NCI-H187 (cell line): ENCODE results near the gene PPP1R3F.

Experiments used
- DNase-seq, 2 experiments: peaks; one replicate each; lab custom pipeline; 2025; lab: John Stamatoyannopoulos, UW

Gene PPP1R3F

DNA sequence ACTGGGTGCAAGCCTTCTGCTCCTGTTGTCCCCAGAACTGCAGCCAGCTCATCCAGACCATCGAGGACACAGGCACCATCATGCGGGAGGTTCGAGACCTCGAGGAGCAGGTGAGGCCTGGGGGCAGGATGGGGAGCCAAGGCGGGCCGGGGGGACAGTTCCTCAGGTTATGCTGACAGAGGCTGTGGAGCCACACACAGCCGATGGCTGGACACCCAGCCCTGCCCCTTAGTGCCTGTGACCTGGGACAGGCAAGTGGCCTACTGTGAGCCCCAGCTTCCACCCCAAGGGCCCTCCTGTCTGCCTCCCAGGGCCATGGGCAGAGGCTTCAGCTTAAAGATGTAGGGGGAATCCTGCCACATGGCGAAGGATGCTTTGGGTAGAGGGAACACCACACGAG is 20.0 kb upstream of the PPP1R3F start:
- no peak for DNase-seq

DNA sequence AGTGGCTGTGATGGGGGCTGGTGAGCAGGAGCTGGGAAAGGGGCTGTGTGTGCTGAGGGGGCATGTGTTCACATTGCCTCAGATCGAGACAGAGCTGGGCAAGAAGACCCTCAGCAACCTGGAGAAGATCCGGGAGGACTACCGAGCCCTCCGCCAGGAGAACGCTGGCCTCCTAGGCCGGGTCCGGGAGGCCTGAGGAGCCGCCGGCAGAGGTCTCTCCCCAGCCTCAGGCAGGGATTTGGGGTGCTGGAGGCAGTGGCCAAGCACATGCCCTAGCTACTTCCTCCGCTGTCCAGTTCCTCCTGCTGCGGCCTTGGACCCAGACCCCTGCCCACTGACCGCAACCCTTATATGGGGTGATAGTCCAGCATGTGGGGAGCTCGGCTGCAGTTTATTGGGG is 19.5 kb upstream of the PPP1R3F start:
- DNase-seq, result no peak

DNA sequence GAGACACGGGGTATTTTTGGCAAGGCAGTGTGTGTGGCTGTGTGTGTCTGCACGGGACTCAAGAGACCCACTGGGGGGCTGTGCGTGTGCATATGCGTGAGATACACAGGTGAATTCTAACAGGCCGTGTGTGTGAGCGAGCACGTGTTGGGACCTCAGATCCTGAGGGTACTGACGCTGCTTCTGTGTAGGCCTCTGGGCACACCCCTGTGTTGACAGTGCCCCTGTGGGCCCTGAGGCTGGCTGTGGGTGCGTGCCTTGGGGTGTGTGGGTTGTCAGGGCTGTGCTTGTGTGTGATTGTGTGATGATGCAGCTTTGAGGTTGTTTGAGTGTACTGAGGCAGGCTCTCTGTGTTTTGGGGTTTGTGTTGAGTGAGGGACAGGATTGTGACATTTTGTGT is 19.0 kb upstream of the PPP1R3F start:
- DNase-seq, result no peak

DNA sequence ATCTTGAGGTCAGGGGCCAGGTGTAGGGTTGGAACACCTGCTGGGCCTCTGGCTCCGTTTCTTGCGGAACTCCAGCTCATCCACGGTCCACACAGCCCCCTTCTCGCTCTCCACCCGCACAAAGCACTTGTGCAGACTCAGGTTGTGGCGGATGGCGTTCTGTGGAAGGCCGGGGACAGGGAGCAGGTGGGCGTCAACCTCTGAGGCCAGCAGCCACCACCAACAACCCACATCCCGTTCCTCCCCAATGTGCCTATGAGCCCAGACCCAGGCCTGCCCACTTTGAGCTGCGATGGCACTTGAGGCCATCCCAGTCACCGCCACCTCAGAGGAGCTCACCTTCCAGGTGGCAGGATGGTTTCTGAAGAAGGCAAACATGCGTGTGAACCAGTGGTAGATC is 18.3 kb upstream of the PPP1R3F start:
- DNase-seq, result no peak

DNA sequence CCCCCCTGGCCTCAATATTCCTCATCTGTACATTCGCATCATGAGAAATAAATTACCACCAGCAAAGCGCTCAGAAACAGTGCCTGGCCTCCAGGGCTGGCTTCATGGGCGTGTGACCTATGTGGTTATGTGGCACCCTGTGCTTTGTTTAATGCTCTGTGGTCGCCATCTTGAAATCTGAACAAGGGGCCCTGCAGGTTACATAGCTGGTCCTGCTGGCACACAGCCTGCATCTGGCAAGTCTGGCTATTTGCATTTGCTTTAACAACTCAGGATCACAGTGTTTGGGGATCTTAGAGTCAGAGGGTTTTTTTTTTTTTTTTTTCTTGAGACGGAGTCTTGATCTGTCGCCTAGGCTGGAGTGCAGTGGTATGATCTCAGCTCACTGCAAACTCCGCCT is 15.0 kb upstream of the PPP1R3F start:
- DNase-seq, result no peak

DNA sequence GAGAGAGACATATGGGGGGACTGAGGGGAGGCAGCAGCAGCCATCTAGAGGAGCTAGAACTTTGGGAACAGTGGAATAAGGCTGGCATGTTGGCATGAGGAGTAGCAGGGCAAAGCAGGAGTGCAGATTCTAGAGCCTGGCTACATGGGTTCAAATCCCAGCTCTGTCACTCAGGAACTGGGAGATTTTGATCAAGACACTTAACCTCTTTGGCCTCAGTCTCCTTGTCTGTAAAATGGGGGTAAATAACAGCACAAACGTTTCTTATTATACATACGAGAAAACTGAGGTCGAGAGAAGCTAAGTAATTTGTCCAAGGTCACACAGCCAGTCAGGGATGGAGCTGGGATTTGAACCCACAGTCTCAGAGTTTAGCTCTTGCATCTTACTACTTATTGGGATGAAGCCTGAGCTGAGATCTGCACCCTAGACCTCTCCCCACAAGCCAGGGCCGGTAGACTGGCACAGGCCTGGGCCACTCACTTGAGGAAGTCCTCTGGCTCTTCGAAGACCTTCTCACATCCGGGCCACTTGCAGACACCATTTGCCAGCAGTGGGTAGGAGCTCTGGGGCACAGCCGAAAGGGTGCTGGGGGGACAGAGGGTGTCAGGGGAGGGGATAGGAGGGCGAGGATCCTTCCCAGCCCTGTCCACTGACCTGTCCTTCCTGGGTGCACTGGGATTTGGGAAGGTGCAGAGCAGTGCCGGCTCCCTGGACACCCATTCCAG is 13.2 kb upstream of the PPP1R3F start:
- DNase-seq, result no peak

DNA sequence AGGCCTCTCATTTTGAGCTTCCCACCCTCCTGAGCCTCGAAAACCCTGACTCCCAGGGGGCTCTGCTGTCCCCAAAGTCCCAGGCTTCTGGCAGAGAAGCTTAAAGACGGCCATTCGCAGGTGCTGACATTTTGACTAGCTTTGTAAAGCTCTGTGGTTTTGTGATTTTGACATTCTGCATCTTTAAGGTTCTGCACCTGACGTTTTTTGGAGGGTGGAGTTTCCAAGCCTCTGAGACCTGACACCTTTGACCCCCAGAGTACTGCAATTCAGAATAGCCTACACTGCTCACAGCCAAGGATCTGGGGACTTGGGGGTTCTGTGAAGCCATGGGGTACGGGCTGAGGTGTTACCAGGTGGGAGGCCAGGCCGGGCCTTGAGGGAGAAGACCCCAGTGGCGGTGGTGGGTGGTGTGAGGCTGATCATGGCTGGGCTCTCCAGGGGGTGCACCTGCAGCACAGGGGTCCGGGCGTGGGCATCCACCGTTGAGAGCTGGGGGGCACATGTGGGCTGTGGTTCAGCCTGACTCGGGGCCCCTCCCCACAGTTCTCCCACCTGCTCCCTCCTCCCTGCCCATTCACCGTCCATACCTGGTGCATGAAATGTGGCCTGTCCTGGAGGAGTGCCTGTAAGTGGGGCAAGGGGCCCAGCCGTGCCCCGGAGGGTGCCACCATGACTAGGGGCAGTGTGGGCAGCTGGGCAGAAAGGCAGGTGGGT is 12.4 kb upstream of the PPP1R3F start:
- no peak for DNase-seq

DNA sequence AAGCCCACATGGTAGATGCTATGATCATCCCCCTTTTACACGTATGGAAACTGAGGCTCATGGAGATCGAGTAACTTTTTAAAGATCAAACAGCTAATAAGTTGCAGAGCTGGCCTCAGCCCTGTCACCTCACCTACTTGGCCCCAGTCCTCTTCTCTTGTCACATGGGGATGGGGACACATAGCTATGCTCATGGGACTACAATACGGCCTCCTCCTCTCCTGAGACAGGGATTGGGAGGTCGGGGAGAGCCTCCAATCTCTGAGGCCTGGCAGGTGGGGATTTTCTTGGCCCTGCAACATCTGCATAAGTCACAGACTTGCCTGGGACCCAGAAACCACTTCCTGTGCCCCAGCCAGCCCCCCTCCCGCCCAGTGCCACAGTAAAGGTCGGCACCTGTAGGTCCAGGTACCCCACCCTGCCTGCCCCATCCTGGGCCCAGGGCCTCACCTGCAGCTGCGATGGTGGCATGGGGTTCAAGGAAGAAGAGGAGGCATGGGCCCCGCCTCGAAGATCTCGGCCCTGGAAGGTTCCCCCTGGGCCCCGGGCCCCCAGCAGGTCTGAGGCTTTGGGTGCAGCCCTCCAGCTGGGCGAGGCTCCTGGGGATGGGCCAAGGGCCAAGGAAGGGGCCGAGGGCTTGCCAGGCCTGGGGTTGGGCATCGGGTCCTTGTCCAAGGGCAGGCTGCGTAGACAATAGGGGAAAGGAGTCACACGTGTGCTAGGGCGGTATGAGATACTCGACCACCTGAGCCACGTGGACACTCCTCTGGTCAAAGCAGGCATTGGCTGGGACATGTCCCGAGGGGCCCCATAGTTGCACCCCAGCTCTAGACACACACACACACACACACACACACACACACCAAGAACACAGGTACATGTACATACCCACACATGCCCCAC is 11.5 kb upstream of the PPP1R3F start:
- no peak for DNase-seq

DNA sequence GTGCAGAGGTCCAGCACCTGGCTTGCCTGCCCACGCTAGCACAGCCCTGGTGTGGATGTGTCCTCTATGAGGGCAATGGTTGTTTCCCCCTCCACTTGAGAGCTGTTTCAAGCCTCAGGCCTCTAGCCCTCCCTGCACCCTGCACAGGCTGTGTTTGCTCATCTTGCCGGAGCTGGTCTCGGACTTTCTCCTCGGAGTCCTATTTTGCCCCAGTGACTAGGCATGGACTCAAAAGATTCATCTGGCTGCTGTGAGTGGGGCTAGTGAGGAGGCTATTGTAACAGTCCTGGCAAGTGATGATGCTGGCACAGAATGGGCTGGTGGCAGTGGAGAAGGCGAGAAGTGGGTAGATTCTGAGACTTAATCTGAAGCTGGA is 10.9 kb upstream of the PPP1R3F start:
- DNase-seq, result no peak

DNA sequence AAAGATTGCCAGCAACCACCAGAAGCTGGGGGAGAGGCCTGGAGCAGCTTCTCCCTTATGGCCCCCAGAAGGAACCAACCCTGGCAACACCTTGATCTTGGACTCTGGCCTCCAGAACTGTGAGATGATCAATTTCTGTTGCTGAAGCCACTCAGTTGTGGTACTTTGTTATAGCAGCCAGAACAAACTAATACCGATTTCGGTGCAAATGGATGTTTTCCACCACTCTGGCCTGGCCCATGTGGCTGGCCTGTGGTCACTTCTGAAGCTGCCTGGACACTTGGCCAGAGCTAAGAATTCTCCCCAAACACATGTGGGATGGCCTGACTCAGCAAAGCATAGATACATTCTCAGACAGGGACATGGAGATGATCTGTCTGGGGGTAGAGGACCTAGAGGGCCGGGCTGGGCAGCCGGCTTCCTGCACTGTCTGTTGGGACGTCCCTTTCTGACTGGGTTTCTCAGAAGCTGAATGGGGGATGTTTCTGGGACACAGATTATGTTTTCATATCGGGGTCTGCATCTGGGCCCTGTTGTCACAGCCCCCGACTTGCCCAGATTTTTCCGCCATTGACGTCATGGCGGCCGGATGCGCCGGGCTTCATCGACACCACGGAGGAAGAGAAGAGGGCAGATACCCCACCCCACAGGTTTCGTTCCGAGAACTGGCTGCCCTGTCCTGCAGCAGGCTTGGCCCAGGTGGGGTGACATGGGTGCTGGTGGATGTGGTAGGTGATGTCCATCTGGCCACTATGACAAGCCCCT is 9.2 kb upstream of the PPP1R3F start:
- DNase-seq, result no peak

DNA sequence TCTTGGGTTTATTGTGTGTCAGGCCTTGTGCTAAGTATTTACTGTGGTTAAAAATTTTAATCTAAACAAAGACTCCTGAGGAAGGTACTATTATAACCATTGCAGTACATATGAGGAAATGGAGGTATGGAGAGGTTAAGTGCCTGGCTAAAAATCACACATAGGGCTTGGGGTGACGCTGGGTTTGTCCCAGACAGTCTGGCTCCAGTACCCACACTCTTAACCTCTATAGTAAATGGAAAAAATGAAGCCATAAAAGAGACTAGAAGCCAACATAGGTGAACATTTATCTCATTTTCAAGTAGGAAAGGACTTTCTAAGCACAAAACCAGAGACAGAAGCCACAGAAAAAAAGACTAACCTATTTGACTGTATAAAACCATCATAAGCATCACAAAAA is 7.0 kb upstream of the PPP1R3F start:
- DNase-seq, result no peak

DNA sequence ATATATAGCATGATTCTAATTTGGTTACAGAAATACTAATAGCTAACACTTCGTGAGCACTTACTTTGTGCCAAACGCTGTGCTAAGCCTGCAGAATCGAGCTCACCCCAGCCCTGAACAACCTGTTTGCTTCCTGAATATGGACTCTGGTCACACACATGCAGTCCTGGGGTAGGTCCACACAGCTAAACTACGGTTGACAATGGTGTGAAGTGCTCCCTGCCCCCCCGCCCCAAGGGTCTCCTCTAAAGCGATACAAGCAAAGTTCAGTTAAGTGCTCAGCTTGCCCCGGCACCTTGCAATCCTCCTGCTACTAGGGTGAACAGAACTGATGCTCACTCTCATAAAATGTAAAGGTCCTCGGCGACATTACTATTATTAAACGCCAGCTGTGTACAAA is 6.0 kb upstream of the PPP1R3F start:
- DNase-seq, result no peak

DNA sequence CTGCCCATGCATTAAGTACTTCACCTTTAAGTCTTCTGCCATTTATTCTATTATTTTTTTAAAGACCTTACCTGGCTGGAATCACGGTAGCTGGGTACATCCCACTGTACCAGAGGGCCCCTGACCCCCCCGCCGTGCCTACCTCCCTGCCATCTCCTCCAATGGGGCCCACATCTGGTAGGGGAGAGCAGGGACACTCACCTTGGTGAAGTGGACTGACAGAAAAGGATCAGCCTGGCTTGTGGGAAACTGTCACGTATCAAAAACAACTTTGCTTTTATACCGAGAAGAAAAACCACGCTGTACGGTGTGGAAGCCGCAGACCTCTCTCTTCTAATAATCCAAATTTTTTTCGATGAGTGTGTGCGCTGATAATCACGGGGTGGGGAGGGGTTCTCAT is 5.1 kb upstream of the PPP1R3F start, which contains the start of gene FOXP3:
Gene FOXP3, minus strand, starts transcription at position 251 of the 400 bp plus-strand sequence. CDS start 6,205 bp downstream, outside the sequence.
- DNase-seq, result no peak

DNA sequence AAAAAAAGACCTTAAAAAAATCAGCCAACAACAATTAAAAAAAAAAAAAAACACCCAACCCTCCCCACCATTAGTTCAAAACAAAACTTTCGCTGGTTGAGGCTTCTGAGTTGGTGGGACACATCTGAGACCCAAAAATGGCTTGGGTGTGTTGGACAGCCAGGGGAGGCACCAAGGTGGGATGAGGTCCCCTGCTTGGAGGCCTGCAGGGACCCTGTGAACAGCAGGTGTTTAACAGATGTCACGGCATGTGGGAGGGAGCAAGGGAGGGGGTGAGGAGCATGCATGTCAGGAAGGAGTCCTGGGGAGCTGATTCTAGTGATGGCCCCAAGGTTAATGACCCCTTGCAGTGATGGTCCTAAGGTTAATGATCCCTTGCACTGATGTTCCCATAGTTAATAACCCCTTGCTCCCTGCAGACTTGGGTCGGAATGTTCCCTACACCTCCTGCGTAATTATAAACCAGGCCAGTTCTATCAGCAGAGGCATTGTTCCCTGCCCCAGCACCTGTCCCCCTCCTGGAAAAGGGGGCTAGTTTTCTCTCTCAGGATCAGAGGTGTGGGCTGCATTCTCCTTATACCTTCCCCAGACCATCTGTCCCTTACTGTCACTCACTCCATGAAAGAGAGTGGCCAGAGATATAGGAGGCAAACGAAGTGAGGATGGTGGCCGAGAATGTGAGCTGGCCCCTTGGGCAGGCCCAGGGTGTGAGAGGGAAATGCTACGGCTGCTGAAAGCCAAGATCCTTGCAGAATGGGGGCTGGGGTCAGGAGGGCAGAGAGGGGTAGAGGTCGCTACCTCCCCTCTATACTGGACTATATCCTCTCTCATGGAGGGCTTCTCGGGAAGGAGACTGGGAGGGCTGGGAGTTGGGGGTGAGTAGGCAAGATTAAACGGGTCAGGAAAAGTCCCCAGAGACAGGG is 2.8 kb upstream of the PPP1R3F start:
- DNase-seq, result no peak

DNA sequence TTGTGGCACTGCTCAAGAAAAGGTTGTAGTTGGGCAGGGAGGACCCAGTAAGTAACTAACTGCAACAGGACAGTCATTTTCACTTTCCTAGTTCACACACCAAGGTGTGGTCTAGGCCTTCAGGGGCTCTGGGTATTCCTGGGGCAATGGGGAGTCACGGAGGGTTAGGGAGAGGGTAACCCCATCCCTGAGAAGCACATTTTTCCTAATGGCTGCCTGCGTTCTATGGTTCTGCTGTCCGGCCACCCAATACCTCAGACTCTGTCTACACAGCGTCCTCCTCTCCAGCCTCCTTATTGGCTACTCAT is 937 bp upstream of the PPP1R3F start:
- no peak for DNase-seq

DNA sequence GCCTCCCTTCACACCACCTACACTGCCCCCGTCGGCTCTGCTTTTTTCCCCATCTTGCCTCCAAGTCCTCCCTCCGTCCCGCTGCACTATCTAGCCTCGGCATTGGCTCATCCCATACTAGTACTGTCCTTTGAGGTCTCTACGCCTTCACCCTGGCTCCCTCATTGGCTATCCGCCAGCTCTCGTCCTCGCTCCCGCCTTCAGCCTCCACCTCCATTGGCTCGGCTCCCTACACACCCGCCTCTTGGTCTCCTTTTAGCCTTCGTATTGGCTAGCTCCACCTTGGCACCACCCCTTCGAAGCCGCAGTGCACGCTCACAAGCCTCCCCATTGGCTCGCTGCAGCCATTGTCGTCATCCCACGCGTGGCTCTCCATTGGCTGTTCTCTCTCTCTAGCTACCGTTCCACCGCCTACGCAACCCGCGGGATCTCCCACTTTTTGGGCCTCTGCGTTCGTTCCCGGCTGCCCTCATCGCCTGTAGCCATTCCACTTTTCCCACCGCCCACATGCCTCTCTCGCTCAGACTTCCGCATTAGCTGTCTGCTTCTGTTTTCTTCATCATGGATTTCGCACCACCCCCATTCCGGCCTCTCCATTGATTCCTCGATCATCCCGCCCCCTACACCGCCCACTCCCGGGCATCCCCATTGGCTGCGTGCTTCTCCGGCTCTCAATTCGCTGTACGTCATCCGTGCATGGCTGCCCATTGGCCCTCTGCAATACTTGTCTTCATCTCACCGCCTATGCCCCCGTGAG is 405 bp upstream of the PPP1R3F start:
- peak; percentile 51 to 75 for DNase-seq

DNA sequence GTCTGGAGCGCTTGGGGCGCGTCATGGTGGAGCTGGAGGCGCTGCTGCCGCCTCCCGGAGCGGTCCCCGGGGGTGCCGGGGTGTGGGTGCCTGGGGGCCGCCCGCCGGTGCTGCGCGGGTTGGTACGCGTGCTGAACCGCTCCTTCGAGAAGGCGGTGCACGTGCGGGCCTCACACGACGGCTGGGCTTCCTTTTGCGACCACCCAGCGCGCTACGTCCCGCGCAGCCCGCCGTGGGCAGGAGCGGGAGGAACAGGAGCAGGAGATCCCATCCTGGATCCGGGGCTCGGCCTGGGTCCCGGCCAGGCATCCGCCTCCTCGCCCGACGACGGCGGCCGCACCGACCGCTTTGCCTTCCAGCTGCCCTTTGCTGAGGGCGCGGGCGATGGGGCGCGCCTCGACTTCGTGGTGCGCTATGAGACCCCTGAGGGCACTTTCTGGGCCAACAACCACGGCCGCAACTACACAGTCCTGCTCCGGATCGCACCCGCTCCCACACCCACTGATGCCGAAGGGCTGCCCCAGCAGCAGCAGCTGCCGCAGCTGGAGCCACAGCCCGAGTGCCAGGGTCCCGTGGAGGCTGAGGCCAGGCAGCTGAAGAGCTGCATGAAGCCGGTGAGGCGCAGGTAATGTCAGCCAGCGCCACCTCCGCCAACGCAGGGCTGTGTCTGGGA is 792 bp downstream of the PPP1R3F start:
- no peak for DNase-seq

DNA sequence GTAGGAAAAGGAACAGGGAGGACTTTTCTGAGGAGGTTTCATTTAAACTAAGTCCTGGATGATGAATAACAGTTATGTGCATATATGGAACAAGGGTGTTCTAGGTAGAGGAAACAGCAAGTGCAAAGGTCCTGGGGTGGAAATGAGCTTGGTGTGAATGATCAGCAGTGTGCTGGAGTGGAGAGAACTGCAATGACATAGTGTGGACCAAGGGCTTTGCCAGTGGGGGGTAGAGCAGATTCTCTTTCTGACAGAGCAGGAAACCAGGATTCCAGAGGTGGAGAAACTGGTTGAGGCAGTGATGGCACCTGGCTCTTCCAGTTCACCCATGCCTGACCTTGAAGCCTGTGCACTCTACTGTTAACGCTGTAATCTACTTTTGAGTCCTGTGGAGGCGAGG is 1.7 kb downstream of the PPP1R3F start:
- no peak for DNase-seq

DNA sequence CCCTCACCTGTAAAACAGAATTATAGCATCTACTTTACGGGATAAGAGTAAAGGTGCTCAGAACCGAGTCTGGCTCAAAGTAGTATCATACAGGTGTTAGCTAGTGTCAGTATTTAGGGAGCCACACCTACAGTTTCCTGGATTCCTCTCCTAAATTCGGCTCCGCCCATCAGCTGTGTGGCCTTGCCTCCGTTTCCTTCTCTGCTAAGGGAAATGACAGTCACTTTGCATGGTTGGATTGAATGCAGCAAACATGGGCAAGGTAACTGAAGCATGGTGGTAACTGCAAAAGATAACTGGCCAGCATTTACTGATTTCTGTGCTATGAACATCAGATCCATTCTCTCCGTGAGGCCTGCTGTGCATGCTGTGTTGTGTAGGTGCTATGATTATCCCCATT is 2.8 kb downstream of the PPP1R3F start:
- DNase-seq, result no peak
